ENCODE data around the gene MPRIP. TPM values are rescaled to one million over a fixed set of nuclear protein-coding genes. Genes with fewer than 3 reads are reported as not detected.

The MPRIP gene
- polyA plus RNA-seq, 1 of the 3 experiments (the other 2 are of a cell fraction): 64.4 TPM

DNA sequence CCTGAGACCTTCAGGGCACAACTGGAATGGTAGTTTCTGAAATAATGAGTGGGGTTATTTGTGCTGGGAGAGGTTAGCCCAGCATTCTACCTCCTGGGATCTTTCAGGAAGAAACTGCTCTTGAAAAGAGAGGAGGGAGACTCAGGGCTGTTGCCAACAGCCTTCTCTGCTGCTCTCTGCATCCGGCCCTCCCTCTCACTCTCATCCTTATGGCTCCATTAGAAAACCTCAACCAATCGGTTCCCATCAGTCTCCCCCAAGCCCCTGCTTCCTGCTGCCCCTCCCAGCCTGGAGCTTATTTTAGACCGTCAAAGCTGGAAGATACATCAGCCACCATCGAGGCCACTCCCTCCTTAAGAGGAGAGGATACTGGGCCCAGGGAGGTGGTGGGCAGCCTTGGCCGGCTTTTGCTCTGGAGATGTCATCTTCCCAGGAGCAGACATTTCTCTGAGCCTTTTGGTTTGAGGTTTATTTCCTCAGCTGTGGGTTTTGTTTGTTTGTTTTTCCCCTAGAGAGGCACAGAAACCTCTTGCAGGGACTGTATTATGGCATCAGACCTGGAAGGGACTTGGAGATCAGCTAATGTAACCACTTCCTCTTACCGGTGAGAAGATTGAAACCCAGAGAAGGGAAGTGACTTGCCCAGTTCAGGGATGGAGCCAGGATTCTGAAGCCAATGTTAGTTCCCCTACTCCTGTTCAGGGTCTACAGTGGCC, 2.7 kb downstream of the MPRIP start:
- 15% methylated on average over 6 of the region's 6 CpGs for WGBS (ENCODE audit: low lambda C conversion rate)
- H3K4me2 ChIP-seq: peak overlapping the region; percentile 99
- H3K27me3 ChIP-seq (ENCODE audit: insufficient read depth): no peaks in the 10 kb centered on the region
- H4K20me1 ChIP-seq (ENCODE audit: insufficient read depth): peaks cover 67% of the 10 kb centered on the region
- H3K4me3 ChIP-seq (ENCODE audit: low read depth in 2 of 2, low read length in 1 of 2): peak overlapping the region; percentile 81 to 88
- DNase-seq: peak; percentile 65
- peaks cover 10% of the 10 kb centered on the region for H3F3A ChIP-seq (replicated peaks; ENCODE audit: insufficient read depth)
- H3K4me1 ChIP-seq (ENCODE audit: control insufficient read depth in 1 of 2, insufficient read depth in 2 of 2, low read depth in 1 of 2, low read length in 1 of 2): peaks cover 5 to 31% of the 10 kb centered on the region in 2 experiments; a peak in 3 of 4 replicates
- no peaks in the 10 kb centered on the region for H3K9me2 ChIP-seq
- H3K79me2 ChIP-seq (ENCODE audit: insufficient read depth): peaks cover 74% of the 10 kb centered on the region
- TF ChIP-seq TAF1 (IDR thresholded peaks at IDR 0.05; ENCODE audit: borderline replicate concordance, low read depth, low read length) (0 out of 2 replicates have a peak, but pooled peaks have one; percentile 21), POLR2AphosphoS5 (IDR thresholded peaks at IDR 0.05; ENCODE audit: low read depth, low read length) (0 out of 2 replicates have a peak, but pooled peaks have one; percentile 24), GABPA (IDR thresholded peaks at IDR 0.05; ENCODE audit: low read depth) (no peak)
- TF ChIP-seq, protein P1, sequence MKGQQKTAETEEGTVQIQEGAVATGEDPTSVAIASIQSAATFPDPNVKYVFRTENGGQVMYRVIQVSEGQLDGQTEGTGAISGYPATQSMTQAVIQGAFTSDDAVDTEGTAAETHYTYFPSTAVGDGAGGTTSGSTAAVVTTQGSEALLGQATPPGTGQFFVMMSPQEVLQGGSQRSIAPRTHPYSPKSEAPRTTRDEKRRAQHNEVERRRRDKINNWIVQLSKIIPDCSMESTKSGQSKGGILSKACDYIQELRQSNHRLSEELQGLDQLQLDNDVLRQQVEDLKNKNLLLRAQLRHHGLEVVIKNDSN (IDR thresholded peaks at IDR 0.05; ENCODE audit: borderline replicate concordance, low read depth): no peak
- peaks cover 2 to 15% of the 10 kb centered on the region in 2 experiments for H3K36me3 ChIP-seq (replicated peaks in 1 of 2; ENCODE audit: control insufficient read depth in 1 of 2, insufficient read depth in 2 of 2, low read length in 1 of 2)
- POLR2A ChIA-PET: no interaction called here
- CTCF ChIA-PET: interaction anchor here (1.8 kb wide), 1 partner anchor 27 kb away, joined by 4 read pairs; no protein-coding TSS in a partner anchor
- H3K27ac ChIP-seq (ENCODE audit: low read depth in 2 of 2, low read length in 1 of 2): peak overlapping the region; percentile 23 to 68
- no peak overlapping the region for H2AFZ ChIP-seq (ENCODE audit: low read depth)
- peak overlapping the region; percentile 82; the same call in 1 of the 2 replicates for H3K9ac ChIP-seq
- no peaks in the 10 kb centered on the region for H3K9me3 ChIP-seq

- CTCF ChIA-PET: no interaction called here
- H3K4me1 ChIP-seq (ENCODE audit: control insufficient read depth in 1 of 2, insufficient read depth in 2 of 2, low read depth in 1 of 2, low read length in 1 of 2): peaks cover 0 to 44% of the 10 kb centered on the region in 2 experiments; a peak in 3 of 4 replicates
- H3K9me3 ChIP-seq: no peaks in the 10 kb centered on the region
- peaks cover 2 to 15% of the 10 kb centered on the region in 2 experiments for H3K36me3 ChIP-seq (replicated peaks in 1 of 2; ENCODE audit: control insufficient read depth in 1 of 2, insufficient read depth in 2 of 2, low read length in 1 of 2)
- H2AFZ ChIP-seq (ENCODE audit: low read depth): no peak overlapping the region
- H3K4me3 ChIP-seq (ENCODE audit: low read depth in 2 of 2, low read length in 1 of 2): no peak overlapping the region
- H3F3A ChIP-seq (replicated peaks; ENCODE audit: insufficient read depth): peaks cover 5% of the 10 kb centered on the region
- H3K9me2 ChIP-seq: no peaks in the 10 kb centered on the region
- no peak for TF ChIP-seq JUND (IDR thresholded peaks at IDR 0.05)
- TF ChIP-seq CTCF (IDR thresholded peaks at IDR 0.05): no peak
- TF ChIP-seq, protein P2, sequence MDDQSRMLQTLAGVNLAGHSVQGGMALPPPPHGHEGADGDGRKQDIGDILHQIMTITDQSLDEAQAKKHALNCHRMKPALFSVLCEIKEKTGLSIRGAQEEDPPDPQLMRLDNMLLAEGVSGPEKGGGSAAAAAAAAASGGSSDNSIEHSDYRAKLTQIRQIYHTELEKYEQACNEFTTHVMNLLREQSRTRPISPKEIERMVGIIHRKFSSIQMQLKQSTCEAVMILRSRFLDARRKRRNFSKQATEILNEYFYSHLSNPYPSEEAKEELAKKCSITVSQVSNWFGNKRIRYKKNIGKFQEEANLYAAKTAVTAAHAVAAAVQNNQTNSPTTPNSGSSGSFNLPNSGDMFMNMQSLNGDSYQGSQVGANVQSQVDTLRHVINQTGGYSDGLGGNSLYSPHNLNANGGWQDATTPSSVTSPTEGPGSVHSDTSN (IDR thresholded peaks at IDR 0.05): no peak
- no peak for TF ChIP-seq REST (IDR thresholded peaks at IDR 0.05; ENCODE audit: low read depth, low read length)
- TF ChIP-seq, protein P3, sequence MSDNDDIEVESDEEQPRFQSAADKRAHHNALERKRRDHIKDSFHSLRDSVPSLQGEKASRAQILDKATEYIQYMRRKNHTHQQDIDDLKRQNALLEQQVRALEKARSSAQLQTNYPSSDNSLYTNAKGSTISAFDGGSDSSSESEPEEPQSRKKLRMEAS (IDR thresholded peaks at IDR 0.05; ENCODE audit: low read depth): no peak
- no peak for TF ChIP-seq TEAD4 (IDR thresholded peaks at IDR 0.05; ENCODE audit: borderline replicate concordance, insufficient read depth)
- no peak for TF ChIP-seq RFX5 (IDR thresholded peaks at IDR 0.05; ENCODE audit: low read length)
- TF ChIP-seq YY1 (IDR thresholded peaks at IDR 0.05; ENCODE audit: low read depth): no peak
- TF ChIP-seq TAF1 (IDR thresholded peaks at IDR 0.05; ENCODE audit: borderline replicate concordance, low read depth, low read length): no peak
- TF ChIP-seq RCOR1 (IDR thresholded peaks at IDR 0.05; ENCODE audit: low read length): no peak
- TF ChIP-seq MXI1 (IDR thresholded peaks at IDR 0.05; ENCODE audit: low read depth, low read length): no peak
- no peak for TF ChIP-seq IRF3 (IDR thresholded peaks at IDR 0.05; ENCODE audit: low read depth, low read length)
- no peak for TF ChIP-seq ELF1 (IDR thresholded peaks at IDR 0.05)
- TF ChIP-seq GABPA (IDR thresholded peaks at IDR 0.05; ENCODE audit: low read depth): no peak
- H3K27me3 ChIP-seq (ENCODE audit: insufficient read depth): no peaks in the 10 kb centered on the region
- no peak for DNase-seq
- H3K4me2 ChIP-seq: no peak overlapping the region
- peaks cover 100% of the 10 kb centered on the region for H3K79me2 ChIP-seq (ENCODE audit: insufficient read depth)
- no peak overlapping the region for H3K9ac ChIP-seq
- POLR2A ChIA-PET: no interaction called here
- H3K27ac ChIP-seq (ENCODE audit: low read depth in 2 of 2, low read length in 1 of 2): no peak overlapping the region; a peak in 1 of 4 replicates
- H4K20me1 ChIP-seq (ENCODE audit: insufficient read depth): peaks cover 97% of the 10 kb centered on the region
- WGBS (ENCODE audit: low lambda C conversion rate): 100% methylated on average over 6 of the region's 6 CpGs
These were observed 5.8 kb downstream of the MPRIP start for GRCh38 chr17:17048106-17048505.
